ENCODE data around the gene RSPO4.

RSPO4 gene

GRCh38 chr20:942611-943010 lies 59.5 kb downstream of the RSPO4 start:
- no peak for TF ChIP-seq CTCF (IDR thresholded peaks at IDR 0.05; ENCODE audit: control insufficient read depth, extremely low read depth, insufficient read depth)
- H3K4me3 ChIP-seq (ENCODE audit: low read depth, low read length): no peak overlapping the region
- no peak for DNase-seq (ENCODE audit: low read depth)

GRCh38 chr20:940926-941325 lies 61.2 kb downstream of the RSPO4 start:
- no peak for TF ChIP-seq CTCF (IDR thresholded peaks at IDR 0.05; ENCODE audit: control insufficient read depth, extremely low read depth, insufficient read depth)
- DNase-seq (ENCODE audit: low read depth): no peak
- no peak overlapping the region for H3K4me3 ChIP-seq (ENCODE audit: low read depth, low read length)

GRCh38 chr20:939606-940005 lies 62.5 kb downstream of the RSPO4 start:
- no peak overlapping the region for H3K4me3 ChIP-seq (ENCODE audit: low read depth, low read length)
- TF ChIP-seq CTCF (IDR thresholded peaks at IDR 0.05; ENCODE audit: control insufficient read depth, extremely low read depth, insufficient read depth): no peak
- no peak for DNase-seq (ENCODE audit: low read depth)

GRCh38 chr20:934186-934840 lies 67.8 kb downstream of the RSPO4 start:
- DNase-seq (ENCODE audit: low read depth): no peak
- no peak overlapping the region for H3K4me3 ChIP-seq (ENCODE audit: low read depth, low read length)
- TF ChIP-seq CTCF (IDR thresholded peaks at IDR 0.05; ENCODE audit: control insufficient read depth, extremely low read depth, insufficient read depth): no peak

GRCh38 chr20:933029-933428 lies 69.1 kb downstream of the RSPO4 start:
- no peak for DNase-seq (ENCODE audit: low read depth)
- no peak overlapping the region for H3K4me3 ChIP-seq (ENCODE audit: low read depth, low read length)
- no peak for TF ChIP-seq CTCF (IDR thresholded peaks at IDR 0.05; ENCODE audit: control insufficient read depth, extremely low read depth, insufficient read depth)

GRCh38 chr20:931401-931800 lies 70.7 kb downstream of the RSPO4 start:
- DNase-seq (ENCODE audit: low read depth): no peak
- no peak for TF ChIP-seq CTCF (IDR thresholded peaks at IDR 0.05; ENCODE audit: control insufficient read depth, extremely low read depth, insufficient read depth)

GRCh38 chr20:926670-927069 lies 75.4 kb downstream of the RSPO4 start:
- no peak for TF ChIP-seq CTCF (IDR thresholded peaks at IDR 0.05; ENCODE audit: control insufficient read depth, extremely low read depth, insufficient read depth)
- DNase-seq (ENCODE audit: low read depth): no peak
- no peak overlapping the region for H3K4me3 ChIP-seq (ENCODE audit: low read depth, low read length)

More at GRCh38 chr20:931401-931800, 70.7 kb downstream of the RSPO4 start:
- H3K4me3 ChIP-seq (ENCODE audit: low read depth, low read length): no peak overlapping the region
